ENCODE measurements around the gene OR5AP2. TPM values are rescaled to one million over a fixed set of nuclear protein-coding genes. Genes with fewer than 3 reads are reported as not detected.

Gene OR5AP2
- total RNA-seq, 4 donors from 2014 or later: not detected

Small RNAs within 50 kb of the gene (small RNA-seq; reads per million reads assigned to genes)
- not detected for gene AP004245.1

Other genes with a start within 250 kb of the OR5AP2 start
- not detected for gene OR5AL1, start 229.7 kb downstream of the OR5AP2 start, total RNA-seq
- not detected for gene OR5M3, start 169.1 kb downstream of the OR5AP2 start, total RNA-seq
- gene OR5M8, start 151.1 kb downstream of the OR5AP2 start, total RNA-seq: not detected
- gene OR5M11, start 99.2 kb downstream of the OR5AP2 start, total RNA-seq: not detected
- gene OR5M10, start 64.7 kb downstream of the OR5AP2 start, total RNA-seq: not detected
- not detected for gene OR5M1, start 27.6 kb downstream of the OR5AP2 start, total RNA-seq
- gene OR5AR1, start 21.2 kb upstream of the OR5AP2 start, total RNA-seq: not detected
- not detected for gene OR9G1, start 56.7 kb upstream of the OR5AP2 start, total RNA-seq
- not detected for gene OR9G4, start 106.3 kb upstream of the OR5AP2 start, total RNA-seq